PC-3 (cell line): Measurements from ENCODE around the gene CCAR1. TPM values are rescaled to one million over a fixed set of nuclear protein-coding genes. Genes with fewer than 3 reads are reported as not detected.
"Not testable (repeated sequence)": the region's sequence is repeated elsewhere in the genome, so short reads cannot be mapped to it uniquely, and the experiment has no call there.

ENCODE experiments used
- ATAC-seq: fragments of 200-7000 bp; cut with Tn5 transposase; 2 replicates; pipeline ENCODE4 v1.9.1; 2020; ENCODE audit warnings: mild to moderate bottlenecking, moderate library complexity
- BruUV-seq: library from RNA; stranded (reverse); fragments of 400-500 nt; replicated peaks from 2 replicates; lab custom pipeline; 2021; lab: Mats Ljungman, UMichigan
- CTCF ChIA-PET: fragments of 300-600 bp; sonication (Branson Sonifier 250); formaldehyde crosslinking; loops from one replicate; lab custom pipeline; 2022; ENCODE audit warnings: antibody characterized with exemption; lab: Charles Lee
- POLR2A ChIA-PET: fragments of 300-600 bp; sonication (Branson Sonifier 250); formaldehyde crosslinking; loops from one replicate; lab custom pipeline; 2022; ENCODE audit warnings: antibody characterized with exemption; ENCODE audit not compliant: unreplicated experiment; lab: Charles Lee
- DNase-seq: peaks from one replicate; pipeline ENCODE4 v3.0.0-alpha.2; 2015
- H2AFZ ChIP-seq: fragments of 300-600 bp; sonication (generic); 2 replicates; pipeline ENCODE4 v1.6.0; 2016; ENCODE audit warnings: antibody characterized with exemption, low read length
- H3F3A ChIP-seq: fragments of 300-600 bp; sonication (generic); one replicate; pipeline ENCODE4 v1.6.0; 2017; ENCODE audit warnings: antibody characterized with exemption, low read length, control low read depth, mild to moderate bottlenecking; ENCODE audit not compliant: unreplicated experiment
- H3K27ac ChIP-seq: fragments of 300-600 bp; sonication (generic); 2 replicates; pipeline ENCODE4 v1.5.1; 2016; ENCODE audit warnings: mild to moderate bottlenecking, low read length
- H3K27me3 ChIP-seq: fragments of 300-600 bp; sonication (generic); 2 replicates; pipeline ENCODE4 v1.6.1; 2016; ENCODE audit warnings: low read length, mixed read lengths
- H3K36me3 ChIP-seq: fragments of 300-600 bp; sonication (generic); 2 replicates; pipeline ENCODE4 v1.6.1; 2016; ENCODE audit warnings: low read depth, mixed run types, low read length, mixed read lengths
- H3K4me1 ChIP-seq: fragments of 300-600 bp; sonication (generic); 2 replicates; pipeline ENCODE4 v1.5.1; 2016; ENCODE audit warnings: low read length; ENCODE audit not compliant: insufficient read depth
- H3K4me2 ChIP-seq: fragments of 300-600 bp; sonication (generic); 2 replicates; pipeline ENCODE4 v1.6.0; 2016; ENCODE audit warnings: low read length
- H3K4me3 ChIP-seq: fragments of 300-600 bp; sonication (generic); 2 replicates; pipeline ENCODE4 v1.5.1; 2016; ENCODE audit warnings: mild to moderate bottlenecking, low read length, mixed read lengths
- H3K79me2 ChIP-seq: fragments of 300-600 bp; sonication (generic); 2 replicates; pipeline ENCODE4 v1.6.1; 2017; ENCODE audit warnings: low read length, mixed read lengths
- H3K9ac ChIP-seq: fragments of 300-600 bp; sonication (generic); 2 replicates; pipeline ENCODE4 v1.6.0; 2016; ENCODE audit warnings: mild to moderate bottlenecking, low read length
- H3K9me2 ChIP-seq: fragments of 300-600 bp; sonication (generic); replicated peaks from 2 replicates; pipeline ENCODE4 v1.6.1; 2016; ENCODE audit warnings: mixed run types, low read length, mixed read lengths
- H3K9me3 ChIP-seq: fragments of 300-600 bp; sonication (generic); 2 replicates; pipeline ENCODE4 v1.6.1; 2016; ENCODE audit warnings: low read length, mixed read lengths
- H4K20me1 ChIP-seq: fragments of 300-600 bp; sonication (generic); 2 replicates; pipeline ENCODE4 v1.6.1; 2016; ENCODE audit warnings: low read length, mixed read lengths
- CTCF ChIP-seq: fragments of 300-600 bp; sonication (generic); conservative IDR thresholded peaks from 2 replicates; pipeline ENCODE4 v1.5.1; 2017; ENCODE audit warnings: antibody characterized with exemption, low read depth, mild to moderate bottlenecking, low read length
- EZH2 ChIP-seq: fragments of 300-600 bp; sonication (generic); IDR thresholded peaks from one replicate; pipeline ENCODE4 v1.6.1; 2017; ENCODE audit warnings: antibody characterized with exemption, mild to moderate bottlenecking, low read length; ENCODE audit not compliant: unreplicated experiment
- EZH2phosphoT487 ChIP-seq: fragments of 300-600 bp; sonication (generic); IDR thresholded peaks from 2 replicates; pipeline ENCODE4 v1.6.1; 2018; ENCODE audit warnings: mild to moderate bottlenecking, antibody characterized with exemption, low read length, borderline replicate concordance
- intact Hi-C: fragments of 100-400 bp; cut with micrococcal nuclease; formaldehyde crosslinking; loops from 2 replicates; pipeline ENCODE4 v1.9.0; 2023
- total RNA-seq: library from RNA; depleted of rRNA; stranded (reverse); fragments of >200 nt; gene quantifications from 2 replicates; pipeline ENCODE4 v1.2.3, GENCODE V29; 2014

CCAR1 gene
- total RNA-seq, 1 experiment from 2014 or later, result 92.1 TPM

GRCh38 chr10:68812420-68812819 is 91.4 kb downstream of the CCAR1 start:
- Histone ChIP-seq H3K27me3 (no peaks in the 10 kb centered on the region), H3K4me1 (peaks cover 23% of the 10 kb centered on the region), H4K20me1 (no peaks in the 10 kb centered on the region), H3K36me3 (no peaks in the 10 kb centered on the region), H3K79me2 (no peaks in the 10 kb centered on the region), H2AFZ (no peak overlapping the region), H3F3A (peaks cover 3% of the 10 kb centered on the region), H3K9ac (no peak overlapping the region), H3K27ac (no peak overlapping the region), H3K4me3 (no peak overlapping the region), H3K9me3 (no peaks in the 10 kb centered on the region), H3K4me2 (no peak overlapping the region), H3K9me2 (no peaks in the 10 kb centered on the region)
- intact Hi-C loops, result no loop called here
- TF ChIP-seq EZH2 (no peak), EZH2phosphoT487 (no peak), CTCF (no peak)
- BruUV-seq, result no TSS peak
- ChIA-PET CTCF (no interaction called here), POLR2A (no interaction called here)
- ATAC-seq (no peak), DNase-seq (no peak)

GRCh38 chr10:68813559-68813958 is 92.5 kb downstream of the CCAR1 start:
- Histone ChIP-seq H4K20me1 (no peaks in the 10 kb centered on the region), H2AFZ (no peak overlapping the region), H3K9ac (no peak overlapping the region), H3K4me1 (peaks cover 27% of the 10 kb centered on the region), H3K4me3 (no peak overlapping the region), H3K27ac (no peak overlapping the region), H3K36me3 (no peaks in the 10 kb centered on the region), H3K79me2 (no peaks in the 10 kb centered on the region), H3K9me2 (no peaks in the 10 kb centered on the region), H3K27me3 (no peaks in the 10 kb centered on the region), H3K9me3 (no peaks in the 10 kb centered on the region), H3F3A (peaks cover 3% of the 10 kb centered on the region), H3K4me2 (no peak overlapping the region)
- ChIA-PET CTCF (no interaction called here), POLR2A (no interaction called here)
- intact Hi-C loops, result no loop called here
- no peak for TF ChIP-seq CTCF
- TF ChIP-seq EZH2phosphoT487, result no peak
- TF ChIP-seq EZH2, result no peak
- DNase-seq, result no peak
- no TSS peak for BruUV-seq
- ATAC-seq, result no peak

GRCh38 chr10:68816796-68817412 is 95.9 kb downstream of the CCAR1 start:
- no peaks in the 10 kb centered on the region for H3K9me2 ChIP-seq
- peak overlapping the region; percentile 53 for H2AFZ ChIP-seq
- H3K79me2 ChIP-seq, result no peaks in the 10 kb centered on the region
- ATAC-seq (peak; percentile 84), DNase-seq (peak; percentile 90)
- ChIA-PET POLR2A (interaction anchor here (0.5 kb wide), 1 partner anchor 14 kb away, joined by 5 read pairs; no protein-coding TSS in a partner anchor), CTCF (interaction anchor here (0.5 to 0.7 kb wide), 4 partner anchors 11 to 237 kb away, joined by 3 read pairs; no protein-coding TSS in a partner anchor)
- H3K4me3 ChIP-seq, result peak overlapping the region; percentile 1; the same call in 1 of the 2 replicates
- no TSS peak for BruUV-seq
- intact Hi-C loops, result no loop called here
- H3K9ac ChIP-seq, result no peak overlapping the region
- no peaks in the 10 kb centered on the region for H3K27me3 ChIP-seq
- H3K4me2 ChIP-seq, result peak overlapping the region; percentile 50
- H3K36me3 ChIP-seq, result no peaks in the 10 kb centered on the region
- H3K4me1 ChIP-seq, result peaks cover 21% of the 10 kb centered on the region
- H3K9me3 ChIP-seq, result no peaks in the 10 kb centered on the region
- H3K27ac ChIP-seq, result peak overlapping the region; percentile 48
- peaks cover 3% of the 10 kb centered on the region for H3F3A ChIP-seq
- TF ChIP-seq CTCF (no peak), EZH2phosphoT487 (no peak), EZH2 (no peak)
- no peaks in the 10 kb centered on the region for H4K20me1 ChIP-seq

GRCh38 chr10:68820359-68820758 is 99.3 kb downstream of the CCAR1 start:
- H3K9me2 ChIP-seq, intact Hi-C loops, H3K36me3 ChIP-seq, H3F3A ChIP-seq, CTCF ChIA-PET, H2AFZ ChIP-seq, ATAC-seq, POLR2A ChIA-PET, H3K79me2 ChIP-seq, H4K20me1 ChIP-seq, BruUV-seq, H3K27me3 ChIP-seq, H3K9ac ChIP-seq, DNase-seq, H3K4me3 ChIP-seq, H3K9me3 ChIP-seq, H3K27ac ChIP-seq, H3K4me2 ChIP-seq: not testable (repeated sequence)
- H3K4me1 ChIP-seq, result peaks cover 21% of the 10 kb centered on the region
